Fibroblast of villous mesenchyme (primary cell): ENCODE measurements around the gene BMP5. TPM values are rescaled to one million over a fixed set of nuclear protein-coding genes. Genes with fewer than 3 reads are reported as not detected.

ENCODE experiments used
- DNase-seq: peaks from one replicate; pipeline ENCODE4 v3.0.0-alpha.2; 2010; ENCODE audit warnings: low read depth
- H3K4me3 ChIP-seq: 2 replicates; pipeline ENCODE4 v1.5.1; 2011; ENCODE audit warnings: low read depth, mild to moderate bottlenecking, low read length
- CTCF ChIP-seq: IDR thresholded peaks from 2 replicates; pipeline ENCODE4 v1.5.1; 2012; ENCODE audit warnings: low read depth, mild to moderate bottlenecking, low read length; ENCODE audit not compliant: insufficient read depth
- total RNA-seq: library from RNA; depleted of rRNA; stranded (reverse); fragments of >200 nt; gene quantifications from 2 replicates; pipeline ENCODE4 v1.2.3, GENCODE V29; 2012

BMP5 gene
- total RNA-seq = under 0.01 TPM in 1 of 2 replicates, not detected in the other

GRCh38 chr6:55875400-55875799 is at the start of gene BMP5:
TSS of gene BMP5 (minus strand) at chr6:55875590. CDS start at chr6:55874865, 725 bp downstream.
- no peak for TF ChIP-seq CTCF

GRCh38 chr6:55922406-55922805 is 47.0 kb upstream of the BMP5 start:
- no peak for DNase-seq
- H3K4me3 ChIP-seq = no peak overlapping the region
- no peak for TF ChIP-seq CTCF

More at GRCh38 chr6:55875400-55875799, at the start of gene BMP5:
- peak within 1 kb of the TSS; percentile 33 for H3K4me3 ChIP-seq
- no peak for DNase-seq

- no peak for TF ChIP-seq CTCF
- no peak overlapping the region for H3K4me3 ChIP-seq
- no peak for DNase-seq
Measured at GRCh38 chr6:55919716-55920308, 44.4 kb upstream of the BMP5 start.

GRCh38 chr6:55918639-55919038 is 43.2 kb upstream of the BMP5 start:
- H3K4me3 ChIP-seq = no peak overlapping the region
- no peak for TF ChIP-seq CTCF
- peak; percentile 13 for DNase-seq

GRCh38 chr6:55917751-55918415 is 42.5 kb upstream of the BMP5 start:
- no peak for DNase-seq
- no peak for TF ChIP-seq CTCF
- no peak overlapping the region for H3K4me3 ChIP-seq

- peak; percentile 13 for DNase-seq
- H3K4me3 ChIP-seq = no peak overlapping the region
- TF ChIP-seq CTCF = no peak
Measured at GRCh38 chr6:55916188-55916587, 40.8 kb upstream of the BMP5 start.
